Fibroblast of skin of right quadriceps (primary cell): ENCODE data around the gene B3GALNT2.
"Not testable (repeated sequence)": the region's sequence is repeated elsewhere in the genome, so short reads cannot be mapped to it uniquely, and the experiment has no call there.

Source experiments
- DNase-seq: peaks from one replicate; pipeline ENCODE4 v3.0.0-alpha.2; 2013

B3GALNT2 gene

DNA sequence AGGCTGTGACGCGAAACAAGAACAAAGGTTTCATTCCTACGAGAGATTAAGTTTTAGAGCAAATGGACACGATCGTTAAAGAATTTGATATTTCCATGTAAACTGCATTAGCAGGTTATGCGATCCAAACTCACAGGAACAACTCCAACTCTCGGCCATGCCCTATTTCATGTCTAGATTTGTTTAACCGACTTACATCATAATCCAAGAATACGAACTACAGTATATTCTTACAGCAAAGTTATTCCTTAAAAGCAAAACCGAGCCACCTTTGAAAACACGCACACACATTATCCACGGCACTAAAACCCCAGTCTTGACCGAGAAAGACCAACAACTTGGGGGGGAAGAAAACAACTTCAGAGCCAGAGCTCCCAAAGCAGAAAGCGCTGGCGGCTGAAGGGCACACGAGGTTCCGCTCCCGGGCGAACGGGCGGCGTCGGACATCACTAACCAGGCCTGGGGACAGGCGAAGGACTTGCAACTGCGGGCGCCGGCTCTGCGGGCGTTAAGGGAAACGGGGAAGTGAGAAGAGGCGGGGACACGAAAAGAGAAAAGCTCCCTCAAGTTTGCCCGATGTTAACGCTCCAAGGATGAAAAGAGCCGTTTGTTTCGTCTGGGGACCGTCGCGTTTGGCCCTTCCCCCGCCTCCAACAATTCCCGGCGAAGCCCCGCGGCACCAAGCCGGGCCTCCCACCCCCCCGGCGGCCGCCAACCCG lies 690 bp downstream of the B3GALNT2 start:
- peak; percentile 41 for DNase-seq

DNA sequence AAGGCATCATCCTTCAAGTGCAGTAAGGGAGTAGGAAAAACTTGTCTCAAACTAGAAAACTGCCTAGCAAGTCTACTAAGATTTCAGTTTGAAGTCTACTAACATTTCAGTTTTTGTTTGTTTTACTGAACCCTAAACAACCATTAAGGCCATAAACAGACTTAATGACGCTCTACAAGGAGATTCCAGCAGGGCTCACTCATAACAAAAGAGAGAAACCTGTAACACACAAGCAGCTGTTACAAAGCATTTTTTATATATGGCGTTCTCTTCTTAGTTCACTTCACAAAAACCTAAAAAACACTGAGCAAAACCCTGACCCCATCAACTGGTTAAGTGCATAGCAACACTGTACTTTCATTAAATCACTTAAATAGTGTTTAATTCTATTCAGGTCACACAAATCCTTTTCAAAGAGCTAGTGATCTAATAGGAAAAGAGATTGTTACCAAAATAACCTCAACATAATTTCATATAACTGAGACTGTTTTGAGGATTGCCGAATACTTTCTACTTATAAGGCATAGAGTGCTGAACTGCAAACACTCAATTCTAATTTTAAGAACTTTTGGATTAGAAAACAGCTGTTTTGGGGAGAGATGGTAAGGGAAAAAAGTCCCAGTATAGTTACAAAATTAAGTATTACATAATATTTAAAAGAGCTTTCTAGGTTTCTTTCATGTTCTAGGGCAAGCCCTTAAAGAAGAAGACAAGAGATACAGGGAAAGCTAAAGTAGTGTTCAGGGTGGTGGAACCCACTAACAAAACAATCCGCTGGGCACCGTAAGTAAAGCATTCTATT lies 1.4 kb downstream of the B3GALNT2 start:
- DNase-seq: no peak

DNA sequence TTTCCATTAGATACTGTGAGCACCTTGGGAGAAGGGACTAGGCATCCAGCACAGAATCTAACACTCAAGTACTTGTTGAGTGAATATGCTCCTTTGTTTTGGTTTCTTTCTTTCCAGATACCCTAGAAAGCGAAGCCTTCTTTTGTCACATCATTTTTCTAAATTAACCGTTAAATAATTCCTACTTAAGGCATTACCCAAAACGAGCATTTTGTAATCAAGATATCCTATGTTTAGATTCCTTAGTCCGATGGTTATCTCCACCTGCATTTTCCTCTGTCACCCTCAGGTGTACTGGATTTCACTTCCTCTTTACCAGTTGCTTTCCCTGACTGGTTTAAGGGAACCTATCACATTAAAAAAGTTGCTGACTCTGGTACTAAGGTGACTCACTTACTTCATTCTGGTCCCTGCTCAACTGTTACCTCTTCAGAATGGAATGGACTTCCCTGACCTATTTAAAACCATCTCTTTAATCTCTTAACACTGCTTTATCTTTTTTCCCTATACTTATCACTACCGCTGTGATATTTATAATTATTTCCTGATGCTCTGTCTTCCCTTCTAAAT lies 3.2 kb downstream of the B3GALNT2 start:
- DNase-seq: no peak

DNA sequence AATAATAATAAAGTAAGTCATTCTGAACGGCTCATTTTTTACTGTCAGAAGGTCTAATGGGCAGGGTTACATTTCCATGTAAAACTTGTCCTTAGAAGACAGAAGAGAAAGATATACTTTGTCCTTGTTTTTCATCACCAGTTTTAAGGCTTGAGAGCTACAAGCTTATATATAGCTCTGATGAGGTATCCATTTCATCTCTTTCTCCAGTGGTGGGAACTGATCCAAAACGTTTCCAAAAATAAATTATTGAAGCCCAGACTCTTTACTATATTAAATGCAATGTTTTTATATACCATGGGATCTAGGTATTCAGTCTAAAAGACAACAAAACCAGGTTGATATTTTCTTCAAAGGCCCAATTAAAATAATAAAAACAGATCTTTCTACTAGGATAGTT lies 8.7 kb downstream of the B3GALNT2 start:
- DNase-seq: no peak

DNA sequence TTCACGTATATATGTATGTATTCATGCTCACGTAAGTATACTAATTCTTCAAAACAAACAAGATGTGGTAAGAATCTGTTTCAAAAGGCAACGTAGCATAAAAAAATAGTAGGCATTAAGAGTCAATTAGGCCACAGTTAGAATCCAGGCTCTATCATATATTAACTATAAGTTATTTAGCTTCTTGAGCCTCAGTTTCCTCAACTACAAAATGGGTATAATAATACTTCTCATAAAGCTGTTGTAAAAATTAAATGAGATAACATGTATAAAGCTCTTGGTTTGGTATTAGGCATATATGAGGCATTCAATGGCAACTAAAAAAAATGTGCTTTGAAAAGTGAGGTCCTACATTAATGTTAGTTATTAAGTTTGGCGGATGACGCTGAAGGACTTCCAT lies 9.2 kb downstream of the B3GALNT2 start:
- DNase-seq: no peak

DNA sequence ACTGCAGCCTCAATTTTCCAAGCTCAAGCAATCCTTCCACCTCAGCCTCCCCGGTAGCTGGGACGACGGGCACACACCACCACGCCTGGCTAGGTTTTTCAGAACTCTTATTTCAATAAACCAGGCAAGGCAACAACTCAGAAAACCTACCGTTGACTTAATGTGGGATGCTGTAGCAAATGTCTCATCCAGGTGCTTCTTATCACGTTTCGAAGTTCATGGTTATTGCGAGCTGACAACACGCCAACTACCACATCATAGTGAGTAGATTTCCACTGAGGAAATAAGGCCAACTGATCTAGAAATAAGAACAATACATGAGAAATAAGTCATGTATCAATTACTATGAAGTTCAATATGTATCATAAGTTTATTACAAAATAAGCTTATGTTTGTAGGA lies 9.7 kb downstream of the B3GALNT2 start:
- DNase-seq: no peak

DNA sequence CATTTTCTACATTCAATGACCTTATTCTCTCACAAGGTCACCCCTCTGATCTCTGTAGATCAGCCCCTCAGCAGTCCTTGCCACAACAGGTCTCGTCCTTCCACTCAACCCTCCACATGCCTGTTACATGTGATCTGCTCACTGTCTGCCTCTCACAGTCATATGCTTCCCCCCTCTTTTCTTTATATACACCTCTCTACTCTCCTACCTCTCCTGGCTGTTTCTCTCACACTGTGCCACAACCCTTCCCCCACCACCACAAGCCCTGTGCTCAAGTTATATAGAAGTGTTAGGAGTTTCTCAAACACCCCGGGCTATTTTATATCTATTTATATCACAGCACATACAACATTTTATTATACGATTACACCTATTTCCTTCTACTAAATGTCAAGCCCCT lies 12.6 kb downstream of the B3GALNT2 start:
- no peak for DNase-seq

DNA sequence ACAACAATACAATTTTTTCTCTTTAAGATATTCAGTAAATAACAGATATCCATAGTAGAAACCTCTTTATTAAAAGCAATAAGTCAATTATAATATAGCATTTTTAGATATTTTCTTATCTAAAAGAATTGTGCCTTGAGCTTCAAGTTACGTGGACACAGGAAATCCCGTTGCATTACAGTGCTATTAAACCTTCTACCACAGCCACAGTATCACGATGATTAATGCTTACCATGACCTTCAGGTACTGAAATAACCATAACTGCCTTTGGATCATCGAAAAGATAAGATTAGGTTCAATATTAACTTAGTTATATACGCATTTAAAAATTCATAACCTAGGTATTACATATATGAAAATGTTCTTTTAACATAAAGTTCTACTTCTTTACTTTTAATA lies 17.9 kb downstream of the B3GALNT2 start:
- DNase-seq: no peak

DNA sequence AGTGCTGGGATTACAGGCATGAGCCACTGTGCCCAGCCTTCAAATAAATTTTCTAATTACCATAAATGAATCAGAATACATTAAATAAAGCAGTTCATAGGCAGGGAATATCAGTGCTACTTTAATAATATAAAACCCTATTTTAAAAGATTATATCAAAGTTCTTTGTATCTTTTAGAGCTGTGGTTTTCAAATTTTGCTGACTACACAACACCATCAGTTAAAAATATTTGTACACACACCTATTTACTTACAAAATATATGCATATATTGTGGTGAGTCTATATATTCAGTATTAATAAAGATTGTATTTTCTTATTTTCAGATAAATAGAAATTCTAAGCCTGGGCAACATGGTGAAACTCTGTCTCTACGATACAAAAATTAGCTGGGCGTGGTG lies 18.7 kb downstream of the B3GALNT2 start:
- no peak for DNase-seq

DNA sequence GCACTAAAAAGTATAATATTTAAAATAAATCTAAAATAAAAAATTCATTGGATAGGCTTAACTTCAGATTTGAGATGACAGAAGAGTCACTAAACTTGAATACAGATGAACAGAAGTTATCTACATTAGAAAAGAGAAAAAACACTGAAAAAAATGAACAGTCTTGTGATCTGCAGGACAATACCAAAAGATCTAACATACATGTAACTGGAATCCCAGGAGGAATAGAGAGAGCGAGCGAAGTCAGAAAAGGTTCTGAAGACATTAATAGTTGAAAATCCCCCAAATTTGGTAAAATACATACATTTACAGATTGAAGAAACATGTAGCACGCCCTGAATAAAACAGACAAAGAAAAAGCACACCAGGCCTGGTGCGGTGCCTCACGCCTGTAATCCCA lies 21.2 kb downstream of the B3GALNT2 start:
- no peak for DNase-seq

DNA sequence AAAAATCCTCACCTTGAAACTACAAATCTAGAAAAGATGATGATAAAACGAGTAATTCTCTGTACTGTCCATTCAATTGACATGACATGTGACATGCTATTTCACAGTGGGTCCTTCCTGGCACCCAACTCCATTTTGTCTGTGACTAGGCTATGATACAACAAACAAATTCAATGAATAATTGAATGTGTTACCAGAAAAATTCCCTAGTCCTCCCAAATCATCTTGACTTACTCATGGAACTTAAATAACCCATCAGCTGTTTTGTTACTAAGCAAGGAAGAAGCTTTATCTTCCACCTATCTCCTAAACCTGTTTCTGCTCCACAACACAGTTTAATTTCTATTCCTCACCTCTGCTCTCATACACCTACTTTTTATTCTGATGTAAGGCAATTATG lies 30.4 kb downstream of the B3GALNT2 start:
- no peak for DNase-seq

DNA sequence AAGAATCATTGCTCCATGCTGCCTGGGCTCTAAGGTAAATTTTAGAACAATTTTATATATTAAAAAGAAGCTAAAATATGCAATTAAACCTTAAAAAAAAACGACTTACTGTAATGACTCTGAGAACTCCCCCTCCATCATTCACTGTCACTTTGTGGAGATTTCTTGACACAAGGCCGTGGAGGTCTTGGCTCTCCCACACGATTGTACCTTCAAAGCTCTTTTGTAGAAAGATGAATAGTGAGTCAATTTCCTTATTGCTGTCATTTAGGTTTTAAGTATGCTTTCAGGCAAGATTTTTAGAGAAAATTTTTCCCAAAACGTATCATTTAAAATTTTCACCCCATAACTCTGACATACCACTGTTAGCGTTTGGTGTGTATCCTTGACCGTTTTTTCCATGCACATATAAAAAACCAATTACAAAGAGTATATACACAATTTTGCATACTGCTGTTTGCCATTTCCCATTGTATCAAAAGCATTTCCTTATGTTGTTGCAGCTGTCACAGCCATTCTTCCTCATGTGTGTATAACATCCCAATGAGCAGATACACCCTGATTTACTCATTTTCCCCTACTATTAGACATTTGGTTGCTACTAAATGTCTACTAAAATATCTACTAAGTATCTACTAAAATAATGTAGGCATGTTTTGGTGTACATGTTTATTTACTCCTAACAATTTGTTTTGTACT lies 33.4 kb downstream of the B3GALNT2 start:
- DNase-seq: no peak

DNA sequence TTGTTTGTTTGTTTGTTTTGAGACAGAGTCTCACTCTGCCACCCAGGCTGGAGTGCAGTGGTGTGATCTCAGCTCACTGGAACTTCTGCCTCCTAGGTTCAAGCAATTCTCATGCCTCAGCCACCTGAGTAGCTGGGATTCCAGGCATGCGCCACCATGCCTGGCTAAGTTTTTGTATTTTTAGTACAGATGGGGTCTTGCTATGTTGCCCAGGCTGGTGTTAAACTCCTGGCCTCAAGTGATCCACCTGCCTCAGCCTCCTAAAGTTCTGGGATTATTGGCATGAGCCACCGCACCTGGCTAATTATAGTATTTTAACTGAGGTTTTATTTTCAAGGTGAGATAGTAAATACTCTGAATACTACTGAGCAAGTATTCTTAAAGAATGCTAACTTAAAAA lies 34.4 kb downstream of the B3GALNT2 start:
- DNase-seq: not testable (repeated sequence)

DNA sequence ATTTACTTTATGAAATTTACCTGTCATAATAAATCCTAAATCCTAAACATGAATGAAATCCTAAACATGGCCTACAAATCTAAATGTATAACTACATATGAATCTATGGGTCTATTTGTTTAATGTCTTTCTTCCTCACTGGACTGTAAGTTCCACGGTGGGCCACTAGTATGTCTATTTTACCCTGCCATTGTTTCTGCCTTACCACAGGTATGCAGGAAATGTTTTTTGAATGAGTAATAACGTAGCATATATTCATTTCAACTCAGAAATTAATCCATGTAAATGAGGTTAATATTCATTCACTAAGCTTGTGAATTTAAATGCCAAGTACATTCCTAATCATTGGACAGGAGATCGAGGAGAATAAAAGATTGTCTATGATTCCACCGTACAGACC lies 35.3 kb downstream of the B3GALNT2 start:
- DNase-seq: peak; percentile 58

DNA sequence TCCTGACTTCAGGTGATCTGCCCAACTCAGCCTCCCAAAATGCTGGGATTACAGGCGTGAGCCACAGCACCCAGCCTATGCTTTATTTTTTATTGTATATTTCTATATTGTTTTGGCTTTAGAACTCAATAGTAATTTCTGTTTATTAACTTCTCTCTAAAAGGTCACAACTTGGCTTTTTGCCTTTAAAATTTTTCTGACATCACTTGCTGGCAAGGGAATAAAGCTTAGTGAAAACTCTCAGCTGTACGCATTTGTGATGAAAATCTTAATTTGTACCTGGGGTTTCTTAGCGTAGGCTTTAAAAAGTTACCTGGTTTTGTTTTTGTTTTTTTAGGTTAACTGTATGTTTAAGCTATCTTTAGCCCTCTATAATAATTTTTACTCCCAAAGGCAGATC lies 36.2 kb downstream of the B3GALNT2 start:
- no peak for DNase-seq

DNA sequence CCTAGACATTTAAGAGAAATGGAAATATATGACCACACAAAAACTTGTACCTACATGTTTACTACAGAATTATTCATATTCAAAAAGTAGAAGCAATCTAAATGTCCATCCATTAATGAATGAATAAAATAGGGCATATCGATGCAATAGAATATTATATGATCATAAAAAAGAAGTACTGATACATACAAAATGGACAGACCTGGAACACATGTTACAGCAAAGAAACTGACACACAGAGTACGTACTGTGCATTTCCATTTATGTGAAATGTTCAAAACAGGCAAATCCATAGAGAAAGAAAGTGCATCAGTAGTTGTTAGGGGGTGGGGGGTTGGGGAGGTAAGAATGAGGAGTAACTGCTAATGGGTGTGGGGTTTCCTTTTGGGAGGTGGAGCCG lies 39.2 kb downstream of the B3GALNT2 start:
- no peak for DNase-seq

DNA sequence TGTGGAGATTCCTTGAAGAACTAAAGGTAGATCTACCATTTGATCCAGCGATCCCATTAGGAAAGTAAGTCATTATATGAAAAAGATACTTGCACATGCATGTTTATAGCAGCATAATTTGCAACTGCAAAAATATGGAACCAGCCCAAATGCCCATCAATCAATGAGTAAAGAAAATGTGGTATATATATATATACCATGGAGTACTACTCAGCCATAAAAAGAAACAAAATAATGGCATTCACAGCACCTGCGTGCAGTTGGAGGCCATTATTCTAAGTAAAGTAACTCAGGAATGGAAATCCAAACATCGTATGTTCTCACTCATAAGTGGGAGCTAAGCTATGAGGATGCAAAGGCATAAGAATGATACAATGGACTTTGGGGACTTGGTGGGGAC lies 41.4 kb downstream of the B3GALNT2 start:
- DNase-seq: not testable (repeated sequence)

DNA sequence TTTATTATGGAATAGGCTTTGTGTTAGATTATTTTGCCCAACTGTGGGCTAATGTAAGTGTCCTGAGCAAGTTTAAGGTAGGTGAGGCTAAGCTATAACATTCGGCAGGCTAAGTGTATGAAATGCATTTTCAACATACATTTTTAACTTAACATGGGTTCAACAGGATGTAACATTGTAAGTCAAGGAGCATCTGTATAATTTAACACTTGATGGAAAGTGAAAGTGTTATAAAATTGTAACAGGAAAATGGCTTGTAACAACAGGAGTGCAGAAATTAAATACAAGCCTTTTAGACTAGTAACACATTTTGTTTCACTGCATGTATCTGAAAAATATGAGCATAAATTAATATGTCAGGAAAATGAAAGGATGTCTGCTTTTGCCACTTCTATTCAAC lies 42.3 kb downstream of the B3GALNT2 start:
- no peak for DNase-seq

DNA sequence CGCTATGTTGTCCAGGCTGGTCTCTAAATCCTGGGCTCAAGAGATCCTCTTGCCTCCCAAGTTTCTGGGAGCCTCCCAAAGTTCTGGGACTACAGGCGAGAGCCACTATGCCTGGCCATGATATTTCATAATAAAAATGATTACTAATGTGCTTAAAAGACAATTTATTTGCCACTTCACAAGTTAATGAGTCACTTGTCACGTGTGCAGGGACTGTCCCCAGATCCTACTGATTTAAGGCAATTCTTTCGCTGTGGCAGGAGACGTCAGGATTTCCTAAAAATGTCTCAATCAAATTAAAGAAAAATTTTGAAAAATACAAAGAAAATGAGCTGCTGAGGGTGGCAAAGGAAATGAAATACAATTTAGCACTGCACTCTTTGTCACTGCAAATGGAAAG lies 43.5 kb downstream of the B3GALNT2 start:
- DNase-seq: no peak

DNA sequence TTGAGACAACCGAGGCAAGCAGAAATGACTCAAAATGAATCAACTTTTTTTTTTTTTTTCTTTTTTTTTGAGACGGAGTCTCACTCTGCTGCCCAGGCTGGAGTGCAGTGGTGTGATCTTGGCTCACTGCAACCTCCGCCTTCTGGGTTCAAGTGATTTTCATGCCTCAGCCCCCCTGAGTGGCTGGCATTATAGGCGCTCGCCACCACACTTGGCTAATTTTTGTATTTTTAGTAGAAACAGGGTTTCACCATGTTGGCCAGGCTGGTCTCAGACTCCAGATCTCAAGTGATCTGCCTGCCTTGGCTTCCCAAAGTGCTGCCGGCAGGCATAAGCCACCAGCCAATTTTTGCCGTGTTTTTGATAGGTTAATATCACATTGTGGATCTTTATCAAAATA lies 46.4 kb downstream of the B3GALNT2 start:
- DNase-seq: not testable (repeated sequence)

DNA sequence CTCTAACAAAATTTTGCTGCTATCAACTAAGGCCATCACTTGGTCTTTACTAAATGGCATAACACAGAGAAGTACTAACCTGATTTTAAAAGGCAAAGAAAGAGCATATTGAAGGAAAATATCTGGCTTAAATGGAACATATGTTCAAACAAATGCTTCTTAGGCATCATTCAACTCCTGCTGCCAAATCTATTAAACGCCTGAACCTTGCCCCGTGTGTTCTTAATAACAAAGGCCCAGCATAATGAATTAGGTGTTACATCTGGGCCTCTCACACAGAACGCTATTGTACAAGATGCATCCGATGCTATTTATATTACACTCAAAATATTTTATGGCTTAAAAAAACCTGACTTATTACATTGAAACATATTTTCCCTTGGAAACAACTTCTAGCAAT lies 48.4 kb downstream of the B3GALNT2 start:
- no peak for DNase-seq

DNA sequence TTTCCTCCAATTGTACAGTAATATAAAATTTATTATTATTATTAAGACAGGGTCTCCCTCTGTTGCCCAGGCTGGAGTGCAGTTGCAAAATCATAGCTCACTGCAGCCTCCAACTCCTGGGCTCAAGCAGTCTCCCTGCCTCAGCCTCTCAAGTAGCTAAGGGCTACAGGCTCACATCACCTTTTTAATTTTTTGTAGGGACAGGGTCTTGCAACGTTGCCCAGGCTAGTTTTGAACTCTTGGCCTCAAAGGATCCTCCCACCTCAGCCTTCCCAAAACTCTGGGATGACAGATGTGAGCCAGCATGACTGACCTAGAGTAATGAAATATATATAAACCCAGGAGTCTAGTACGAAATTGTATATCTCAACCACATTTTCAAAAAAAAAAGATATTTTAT lies 49.2 kb downstream of the B3GALNT2 start:
- no peak for DNase-seq

DNA sequence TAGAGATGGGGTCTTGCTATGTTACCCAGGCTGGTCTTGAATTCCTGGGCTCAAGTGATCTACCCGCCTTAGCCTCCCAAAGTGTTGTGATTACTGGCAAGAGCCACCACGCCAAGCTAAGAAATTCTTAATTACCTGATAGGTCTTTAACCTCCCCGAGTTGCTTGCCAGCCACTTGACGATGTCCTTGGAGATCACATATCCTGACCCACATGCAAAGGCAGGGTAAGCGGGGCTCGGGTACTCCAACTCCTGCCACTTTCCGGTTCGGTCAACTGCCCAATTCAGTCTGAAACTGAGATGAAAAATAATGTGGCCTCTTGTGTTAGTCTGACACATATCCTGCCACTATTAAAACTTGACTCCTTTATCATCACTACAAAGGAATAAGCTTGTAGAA lies 50.2 kb downstream of the B3GALNT2 start:
- no peak for DNase-seq
